HG03575 (cell line): ENCODE measurements around the gene SOX5.

ENCODE experiments used
- ATAC-seq: cut with Tn5 transposase; IDR thresholded peaks from one replicate; pipeline ENCODE4 v1.9.1; 2021; ENCODE audit not compliant: unreplicated experiment, insufficient number of reproducible peaks, low FRiP score; ENCODE audit errors: extremely low read depth

The SOX5 gene

DNA sequence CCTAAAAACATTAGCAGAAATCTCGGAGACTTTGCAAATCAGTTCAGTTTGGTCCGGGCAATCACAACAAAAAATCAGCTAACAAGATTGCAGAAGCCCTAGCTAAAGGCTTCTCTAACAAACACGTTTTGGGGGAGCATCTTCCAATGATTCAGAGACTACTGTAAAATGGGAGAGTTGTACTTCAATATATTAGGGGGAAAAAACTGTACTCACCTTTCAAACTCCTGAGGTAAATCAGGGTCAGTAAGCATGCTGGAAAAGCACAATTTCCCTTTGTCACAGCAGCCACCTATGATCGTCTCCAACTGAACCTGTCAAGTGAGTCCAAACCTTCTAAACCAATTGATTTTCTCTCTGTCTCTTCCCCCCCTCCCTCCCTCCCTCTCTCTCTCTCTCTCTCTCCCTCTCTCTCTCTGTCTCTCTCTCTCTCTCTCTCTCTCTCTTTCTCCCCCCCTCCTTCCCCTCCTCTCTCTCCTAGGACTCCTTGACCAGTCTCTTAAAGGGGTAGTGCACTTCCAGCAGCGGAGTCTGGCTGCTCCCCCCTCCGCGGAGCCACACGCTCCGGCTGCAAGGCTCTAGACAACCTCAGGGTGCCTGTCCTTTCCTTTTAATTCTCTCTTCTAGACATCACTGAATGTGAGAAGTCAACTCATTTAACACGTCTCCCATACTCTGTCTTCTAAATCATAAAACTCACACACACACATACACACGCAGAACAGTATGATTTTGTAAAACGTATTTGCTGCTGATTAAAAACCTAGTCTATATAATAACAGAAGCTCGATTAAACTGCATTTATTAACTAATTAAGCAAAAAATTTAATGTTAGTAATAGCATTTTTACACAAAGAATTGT lies at the start of gene SOX5:
Gene SOX5, minus strand, starts transcription at position 323 of the 862 bp plus-strand sequence. Its CDS starts 69 bp downstream, at position 254.
- no peak for ATAC-seq

DNA sequence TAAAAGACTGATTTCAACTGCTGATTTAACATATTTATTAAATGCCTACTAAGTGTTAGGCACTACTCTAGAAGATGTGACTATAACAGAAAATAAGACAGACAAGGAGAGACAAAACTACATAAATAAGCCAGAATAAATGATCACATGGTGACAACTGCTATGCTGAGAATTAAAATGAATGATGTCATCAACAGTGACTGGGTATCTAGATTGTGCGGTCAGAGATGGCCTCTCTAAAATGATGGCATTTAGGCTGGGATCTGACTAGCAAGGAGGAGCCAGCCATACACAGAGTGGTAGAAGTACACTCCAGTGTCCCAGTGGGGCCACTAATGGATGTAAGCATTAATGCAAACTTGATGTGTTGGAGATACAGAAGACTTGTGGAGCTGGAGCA lies 37.6 kb upstream of the SOX5 start:
- no peak for ATAC-seq

DNA sequence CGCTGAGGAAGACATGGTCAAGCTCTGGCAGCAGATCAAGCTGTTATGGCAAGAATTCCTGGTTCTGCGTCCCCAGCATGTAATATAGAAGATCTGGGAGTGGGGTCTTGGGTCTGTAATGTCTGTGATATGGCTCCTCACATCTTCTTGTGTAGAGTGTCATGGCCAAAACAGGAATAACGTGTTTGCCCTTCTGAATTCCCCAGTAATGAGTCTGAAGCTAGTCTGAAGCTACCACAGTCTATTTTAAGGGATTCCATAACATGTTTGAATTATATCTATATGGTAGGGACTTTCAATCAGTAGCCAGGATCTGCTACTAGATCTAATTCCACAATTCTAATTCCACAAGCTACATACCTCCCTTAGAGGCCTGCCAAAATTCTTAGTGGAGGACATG lies 31.4 kb upstream of the SOX5 start:
- ATAC-seq: no peak

DNA sequence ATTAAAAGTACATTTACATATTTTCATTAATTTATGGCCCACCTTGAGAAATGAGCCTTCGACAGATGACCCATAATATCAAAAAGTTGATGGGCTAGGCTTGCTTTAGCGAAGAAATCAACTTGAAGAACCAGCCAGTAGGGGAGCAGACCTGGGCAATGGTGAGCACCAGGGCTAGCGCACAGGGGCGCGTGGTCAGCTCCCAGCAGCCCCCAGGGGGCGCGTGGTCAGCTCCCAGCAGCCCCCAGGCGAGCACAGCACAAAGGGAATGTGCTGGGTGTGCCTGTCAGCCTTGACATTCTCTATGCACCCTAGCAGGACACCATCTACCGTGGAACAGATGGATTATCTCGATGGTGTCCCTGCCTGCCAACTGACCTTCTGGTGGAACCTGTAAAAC lies 15.3 kb upstream of the SOX5 start:
- ATAC-seq: no peak

DNA sequence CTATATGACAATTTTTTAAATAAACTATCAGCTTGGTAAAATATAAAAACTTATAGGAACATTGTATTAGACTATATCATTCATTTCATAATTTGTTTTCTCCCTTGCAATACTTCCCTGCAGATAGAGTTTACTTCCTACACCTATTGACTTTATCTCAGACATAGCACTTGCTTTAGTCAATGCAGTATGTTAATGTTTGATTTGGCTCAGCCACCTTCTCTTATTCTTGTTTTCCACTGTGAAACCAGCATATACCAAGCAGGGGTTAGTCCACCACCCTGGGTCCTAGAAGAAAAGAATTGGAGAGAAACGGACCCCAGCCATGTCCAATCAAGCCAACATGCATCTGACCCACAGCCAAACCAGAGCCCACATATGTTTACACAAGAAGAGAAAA lies 10.4 kb upstream of the SOX5 start:
- ATAC-seq: no peak

DNA sequence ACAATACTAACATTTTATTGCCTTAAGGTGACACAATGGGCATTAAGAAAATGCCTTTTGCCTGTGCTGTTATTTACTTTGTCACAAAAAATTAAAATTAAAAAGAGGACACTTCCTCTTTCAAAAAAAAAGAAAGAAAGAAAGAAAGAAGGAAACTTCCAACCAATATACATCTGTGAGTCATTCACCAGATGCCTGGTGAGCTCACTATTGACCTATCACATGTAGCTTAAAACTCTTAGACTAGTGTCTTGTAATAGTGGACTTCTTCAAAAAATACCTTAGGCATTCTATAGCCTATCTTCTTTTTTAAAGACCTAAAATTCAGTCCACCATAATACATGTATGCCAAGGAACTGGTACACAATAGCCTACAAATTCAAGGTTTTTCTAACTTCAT lies 4.9 kb upstream of the SOX5 start:
- no peak for ATAC-seq

DNA sequence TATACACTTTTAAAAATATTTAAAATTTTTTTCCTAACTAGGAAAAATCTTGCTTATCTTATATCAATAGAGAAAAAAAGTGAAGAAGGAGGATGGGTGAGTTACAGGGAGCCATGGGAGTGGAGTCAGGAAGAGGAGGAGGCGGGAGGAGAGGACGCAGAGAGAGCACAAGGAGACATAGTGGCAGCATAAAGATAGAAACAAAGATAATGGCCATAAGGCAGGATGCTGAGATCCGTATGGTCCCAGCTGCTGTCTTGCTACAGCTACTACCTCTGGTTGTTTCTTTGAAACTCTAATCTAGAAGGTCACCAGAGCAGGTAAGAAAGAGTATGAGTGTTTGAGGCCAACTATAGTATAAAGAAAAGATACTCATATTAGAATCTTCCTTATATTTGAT lies 2.6 kb upstream of the SOX5 start:
- ATAC-seq: no peak

DNA sequence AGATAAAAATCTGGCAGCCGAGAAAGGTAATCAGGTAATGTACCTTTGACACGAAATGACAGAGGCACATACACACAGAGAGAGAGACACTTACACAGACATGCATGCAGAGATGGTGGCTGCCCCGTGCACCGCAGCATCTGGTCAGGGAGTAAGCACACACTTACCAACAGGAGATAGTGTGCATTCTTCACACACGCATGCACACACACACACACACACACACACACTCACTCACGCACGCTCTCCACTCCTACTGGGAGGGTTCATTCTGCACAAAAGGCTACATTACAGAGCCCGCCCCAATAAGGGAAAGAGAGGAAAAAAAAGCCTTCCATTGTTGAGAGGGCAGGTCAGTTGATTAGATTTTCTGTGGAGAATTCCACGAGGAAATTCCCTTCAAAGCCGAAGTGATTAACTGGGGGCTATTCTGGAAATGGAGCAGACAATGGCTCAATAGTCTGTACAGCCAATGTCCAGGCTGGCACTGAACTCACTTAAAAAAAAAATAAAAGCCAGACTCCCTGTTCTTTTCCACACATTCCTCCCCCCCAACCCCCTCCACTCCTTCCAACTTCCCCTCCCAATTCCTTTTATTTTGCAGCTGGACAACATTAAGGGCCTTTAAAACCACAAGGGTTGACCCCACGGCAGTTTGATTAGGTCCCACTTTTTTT lies 1.4 kb upstream of the SOX5 start:
- ATAC-seq: no peak

DNA sequence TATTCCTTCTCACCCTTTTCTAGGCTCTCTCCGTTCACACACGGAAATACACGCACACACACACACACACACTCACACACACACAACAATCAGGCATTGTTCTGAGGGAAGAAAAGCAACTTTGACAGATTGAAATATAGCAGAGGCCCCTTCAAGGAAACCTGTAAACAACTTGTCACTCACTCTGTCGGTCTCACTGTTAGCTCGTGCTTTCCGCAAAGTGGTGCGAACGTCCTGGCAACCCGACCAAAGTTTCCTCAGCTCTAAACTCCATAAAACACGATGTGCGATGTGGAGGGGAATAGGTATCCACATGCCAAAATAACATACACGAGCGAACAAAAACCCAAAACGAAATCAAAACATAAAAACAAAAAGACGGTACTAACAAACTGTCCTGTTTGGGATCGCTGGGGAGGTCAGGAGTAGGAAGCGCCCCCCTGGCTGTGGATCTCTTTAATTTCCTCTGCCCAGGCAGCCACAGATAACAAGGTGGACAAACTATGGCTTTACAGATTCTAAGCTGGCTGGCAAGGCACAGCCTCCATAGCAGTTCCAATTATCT lies 822 bp upstream of the SOX5 start:
- no peak for ATAC-seq

DNA sequence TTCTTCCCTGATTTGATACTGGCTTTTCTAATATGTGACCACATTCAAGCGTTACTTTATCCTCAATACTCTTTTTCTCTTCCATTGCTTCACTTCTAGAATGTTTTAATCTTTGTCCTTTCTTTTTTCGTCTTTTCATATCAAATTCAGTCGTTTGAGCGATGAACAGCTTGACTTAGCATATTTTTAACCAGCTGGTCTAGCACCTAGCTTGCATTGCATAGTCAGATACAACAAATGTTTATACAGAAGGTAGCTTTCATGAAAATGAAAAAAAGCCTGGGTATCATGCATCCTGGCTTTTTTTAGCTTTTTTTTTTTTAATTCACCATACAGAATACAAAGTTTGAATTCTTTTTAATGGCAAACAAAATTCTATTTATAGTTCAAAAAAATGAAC lies 1.2 kb downstream of the SOX5 start:
- no peak for ATAC-seq

DNA sequence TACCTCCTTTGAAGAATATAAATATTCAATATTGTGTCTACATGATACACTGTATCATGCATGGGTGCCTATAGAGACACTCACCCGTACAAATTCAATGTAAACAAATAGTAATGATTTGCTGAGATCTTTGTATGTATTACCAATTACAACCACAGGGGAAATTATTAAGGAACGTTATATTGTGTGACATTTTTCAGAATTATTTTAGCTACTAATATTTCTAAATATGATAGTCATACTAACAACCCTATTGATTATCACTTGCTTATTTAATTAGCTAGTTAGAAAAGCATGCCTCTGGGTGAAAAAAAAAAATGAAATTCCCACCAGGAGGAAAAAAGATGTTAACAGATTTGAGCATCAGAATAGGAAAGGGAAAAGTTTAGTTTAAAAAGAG lies 2.1 kb downstream of the SOX5 start:
- ATAC-seq: no peak

DNA sequence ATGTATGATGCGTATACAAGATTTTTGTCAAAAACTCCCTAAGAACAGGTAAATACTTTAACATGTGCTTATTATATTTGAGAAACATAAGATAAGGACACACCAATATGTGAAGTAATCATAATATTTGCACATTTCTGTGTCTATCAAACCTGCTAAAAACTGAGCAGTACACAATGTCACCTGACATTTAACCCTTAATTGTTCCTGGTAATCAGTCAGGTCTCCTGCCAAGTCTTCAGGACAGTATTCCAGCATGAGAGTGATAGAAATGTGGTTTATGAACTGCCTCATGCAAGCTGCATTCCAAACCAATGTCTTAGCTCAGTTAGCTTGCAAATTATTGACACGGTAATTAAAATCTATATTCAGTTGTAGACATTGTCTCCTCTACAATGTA lies 4.2 kb downstream of the SOX5 start:
- no peak for ATAC-seq

DNA sequence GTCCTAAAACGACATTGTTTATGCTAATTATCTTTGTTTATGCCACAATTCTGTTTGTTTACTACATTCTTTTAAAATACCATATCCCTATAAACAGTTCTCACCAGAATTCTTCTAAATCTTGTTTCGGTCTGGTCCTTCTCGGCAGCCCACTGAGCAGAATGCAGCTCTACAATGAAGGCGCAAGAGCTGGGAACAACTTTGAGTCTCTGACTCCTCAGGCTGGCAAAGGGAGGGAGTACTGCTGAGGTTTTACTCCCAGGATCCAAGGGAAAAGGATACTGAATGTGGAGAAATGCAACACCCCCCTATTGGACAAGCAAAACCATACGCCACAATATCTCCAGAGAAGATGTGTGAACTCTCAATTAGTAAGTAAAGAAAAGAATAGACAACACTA lies 5.4 kb downstream of the SOX5 start:
- ATAC-seq: no peak

DNA sequence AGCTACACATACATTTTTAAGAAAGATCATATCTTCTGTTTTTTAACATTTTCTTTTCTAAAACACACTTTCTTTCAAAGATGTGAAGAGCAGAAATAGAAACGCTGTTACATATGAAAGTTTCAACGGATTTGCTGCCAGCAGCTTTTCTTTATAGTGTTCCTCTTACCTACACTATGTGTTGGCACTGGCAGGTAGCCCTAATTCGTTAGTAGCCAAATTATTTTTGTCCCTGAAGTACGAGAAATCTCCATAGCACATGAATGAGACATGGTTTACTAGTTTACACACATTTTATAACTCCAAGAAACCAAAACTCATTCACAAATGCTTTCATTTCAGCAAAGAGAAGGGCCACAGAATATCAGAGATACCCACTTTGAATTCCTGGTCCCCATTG lies 6.6 kb downstream of the SOX5 start:
- ATAC-seq: no peak

DNA sequence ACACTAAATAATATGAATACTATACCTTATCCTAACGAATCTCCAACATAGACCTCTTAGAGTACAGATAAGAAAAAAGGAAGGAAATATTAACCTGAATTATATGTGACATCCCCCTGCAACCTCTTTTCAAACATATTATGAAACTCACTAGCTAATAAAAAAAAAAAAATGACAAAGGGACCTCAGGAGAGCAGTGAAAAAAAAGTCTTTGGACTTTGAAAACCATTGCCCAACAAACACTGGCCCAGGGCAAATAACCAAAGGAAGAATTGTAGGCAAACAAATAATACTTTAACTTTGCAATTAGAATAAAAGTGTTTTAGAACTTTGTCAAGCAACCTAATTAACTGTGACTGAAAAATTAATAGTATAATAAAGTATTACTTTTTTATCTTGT lies 7.7 kb downstream of the SOX5 start:
- no peak for ATAC-seq

DNA sequence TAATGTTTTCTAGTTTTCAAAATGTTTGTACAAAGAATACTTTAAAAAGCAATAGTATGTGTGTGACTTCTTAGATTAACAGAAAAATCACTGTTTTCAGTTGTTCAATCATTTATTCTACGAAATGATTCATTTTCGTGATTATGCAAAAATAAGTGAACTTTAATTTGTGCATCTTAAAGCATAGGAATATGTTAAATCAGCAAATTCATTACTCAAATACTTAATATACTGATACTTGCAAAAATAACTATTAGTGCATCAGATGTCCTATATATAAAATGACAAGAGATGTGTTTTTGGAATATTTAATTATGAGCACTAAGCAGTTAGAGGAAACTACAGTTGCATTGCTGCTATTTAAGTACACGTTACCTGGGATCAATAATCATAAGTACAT lies 11.0 kb downstream of the SOX5 start:
- ATAC-seq: no peak

DNA sequence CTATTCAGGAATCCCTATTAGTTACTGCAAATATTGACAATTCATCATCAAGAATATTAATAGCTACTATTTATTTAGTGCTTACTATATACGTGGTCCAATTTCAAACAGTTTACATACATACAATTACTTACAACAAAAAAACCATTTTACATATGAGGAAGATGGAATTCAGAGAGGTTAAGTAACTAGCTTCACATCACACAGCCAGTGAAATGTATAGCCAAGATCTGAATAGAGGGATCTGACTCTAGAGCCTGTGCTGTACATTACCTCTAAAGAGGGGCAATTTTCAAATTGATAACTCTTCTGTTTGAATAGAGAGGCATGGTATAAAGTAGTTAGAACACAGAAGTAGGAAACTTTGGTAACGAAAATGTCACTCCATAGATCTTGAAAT lies 18.3 kb downstream of the SOX5 start:
- no peak for ATAC-seq

DNA sequence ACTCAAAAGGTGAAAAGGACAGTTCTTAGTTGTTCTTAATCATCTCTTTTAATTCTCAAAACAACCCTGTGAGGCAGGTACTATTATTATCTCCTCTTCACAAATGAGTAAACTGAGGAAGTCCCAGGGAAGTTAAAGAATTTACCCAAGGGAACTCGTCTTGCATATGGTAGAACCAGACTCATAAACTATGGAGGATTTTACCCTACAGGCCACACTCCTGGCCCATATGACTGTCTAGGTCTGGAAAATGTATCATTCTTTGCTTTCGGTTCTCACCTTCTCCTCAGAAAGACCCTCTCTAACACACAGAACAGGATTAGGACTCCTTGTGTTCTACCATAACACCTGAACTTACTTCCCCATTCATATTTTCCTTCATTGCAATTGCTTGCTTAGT lies 18.9 kb downstream of the SOX5 start:
- ATAC-seq: no peak

DNA sequence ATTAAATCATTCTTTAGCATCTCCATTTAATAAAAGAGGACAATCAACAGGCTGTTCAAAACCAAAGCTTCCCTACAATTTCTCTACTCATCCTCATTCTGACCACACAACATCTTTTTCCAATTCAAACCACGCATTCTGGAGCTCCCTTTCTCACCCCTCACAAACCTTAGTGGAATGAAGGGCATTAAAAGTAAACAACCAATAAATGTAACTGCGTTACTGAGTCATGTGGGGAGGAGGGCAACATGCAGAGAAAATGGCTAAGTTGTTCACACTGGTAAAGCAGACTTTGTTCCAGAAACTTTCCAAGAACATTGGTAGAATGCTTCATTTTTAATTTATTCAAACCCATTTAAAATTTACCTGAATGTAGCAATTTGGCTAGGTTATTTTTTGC lies 19.6 kb downstream of the SOX5 start:
- no peak for ATAC-seq

DNA sequence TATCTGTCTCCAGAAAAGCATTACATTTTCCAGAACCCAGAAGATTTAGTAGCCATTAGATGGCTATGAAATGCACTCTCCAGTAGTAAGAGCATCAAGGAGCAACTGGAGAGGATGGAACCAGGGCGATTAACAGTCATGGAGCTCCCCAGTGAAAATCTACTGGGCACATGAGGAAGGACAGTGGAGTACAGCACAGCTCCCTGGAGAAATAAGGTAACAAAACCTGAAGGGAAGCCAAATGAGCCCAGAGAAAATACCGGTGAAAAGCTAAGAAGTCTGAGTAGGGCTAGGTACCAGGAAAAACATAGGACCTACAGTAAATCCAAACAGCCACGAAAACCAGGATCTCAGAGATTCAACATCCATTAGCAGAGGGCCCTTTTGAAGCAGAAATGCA lies 21.6 kb downstream of the SOX5 start:
- no peak for ATAC-seq
